Mesendoderm (in vitro differentiated cells): ENCODE results near the gene HASPIN.

ENCODE experiments used
- DNase-seq: peaks from one replicate; pipeline ENCODE4 v3.0.0; 2013
- H2AK5ac ChIP-seq: 2 replicates; pipeline ENCODE4 v1.6.1; 2013; ENCODE audit warnings: low read length, inconsistent platforms
- H2BK120ac ChIP-seq: 2 replicates; pipeline ENCODE4 v1.6.1; 2013; ENCODE audit warnings: low read depth, mild to moderate bottlenecking, low read length, moderate library complexity, mixed read lengths
- H2BK15ac ChIP-seq: replicated peaks from 2 replicates; pipeline ENCODE4 v1.6.1; 2013; ENCODE audit warnings: low read depth, mild to moderate bottlenecking, moderate library complexity
- H2BK5ac ChIP-seq: 2 replicates; pipeline ENCODE4 v1.6.1; 2013; ENCODE audit warnings: low read length, inconsistent platforms
- H3K18ac ChIP-seq: 2 replicates; pipeline ENCODE4 v1.6.1; 2013; ENCODE audit warnings: mild to moderate bottlenecking, low read length, mixed read lengths
- H3K23ac ChIP-seq: one replicate; pipeline ENCODE4 v1.6.1; 2013; ENCODE audit warnings: low read length
- H3K27ac ChIP-seq: 2 replicates; pipeline ENCODE4 v1.5.1; 2013; ENCODE audit warnings: low read depth, mild to moderate bottlenecking, inconsistent platforms, low read length, moderate library complexity
- H3K27me3 ChIP-seq: 2 replicates; pipeline ENCODE4 v1.6.1; 2013; ENCODE audit warnings: low read length, control low read depth, mild to moderate bottlenecking, inconsistent platforms; ENCODE audit not compliant: insufficient read depth, poor library complexity
- H3K36me3 ChIP-seq: 2 replicates; pipeline ENCODE4 v1.6.1; 2013; ENCODE audit warnings: low read length, inconsistent platforms; ENCODE audit not compliant: control insufficient read depth, insufficient read depth
- H3K4ac ChIP-seq: one replicate; pipeline ENCODE4 v1.6.1; 2013; ENCODE audit warnings: low read depth, mild to moderate bottlenecking, low read length, moderate library complexity
- H3K4me1 ChIP-seq: 2 replicates; pipeline ENCODE4 v1.6.1; 2013; ENCODE audit warnings: low read depth, low read length, inconsistent platforms; ENCODE audit not compliant: control insufficient read depth
- H3K4me2 ChIP-seq: 2 replicates; pipeline ENCODE4 v1.6.1; 2013; ENCODE audit warnings: low read length
- H3K4me3 ChIP-seq: 2 replicates; pipeline ENCODE4 v1.5.1; 2013; ENCODE audit warnings: mild to moderate bottlenecking, low read length
- H3K56ac ChIP-seq: one replicate; pipeline ENCODE4 v1.6.1; 2013; ENCODE audit warnings: low read length
- H3K79me1 ChIP-seq: 2 replicates; pipeline ENCODE4 v1.6.1; 2013; ENCODE audit warnings: low read length, inconsistent platforms
- H3K79me2 ChIP-seq: 2 replicates; pipeline ENCODE4 v1.6.1; 2013; ENCODE audit warnings: mild to moderate bottlenecking, low read length; ENCODE audit not compliant: control insufficient read depth, insufficient read depth
- H3K9ac ChIP-seq: 2 replicates; pipeline ENCODE4 v1.6.1; 2013; ENCODE audit warnings: low read length, inconsistent platforms
- H4K5ac ChIP-seq: one replicate; pipeline ENCODE4 v1.6.1; 2013; ENCODE audit warnings: low read length
- H4K8ac ChIP-seq: one replicate; pipeline ENCODE4 v1.6.1; 2013; ENCODE audit warnings: low read depth, mild to moderate bottlenecking, control low read depth, low read length, moderate library complexity
- WGBS: extraction: QIAGEN DNeasy Blood & Tissue Kit; methylation state at CpG from one replicate; pipeline ENCODE4 v1.1.7; 2013; ENCODE audit warnings: low lambda C conversion rate, missing lambda C conversion rate; ENCODE audit not compliant: insufficient coverage; ENCODE audit errors: extremely low coverage; 5-methylcytosine and 5-hydroxymethylcytosine counted together

Gene HASPIN

DNA sequence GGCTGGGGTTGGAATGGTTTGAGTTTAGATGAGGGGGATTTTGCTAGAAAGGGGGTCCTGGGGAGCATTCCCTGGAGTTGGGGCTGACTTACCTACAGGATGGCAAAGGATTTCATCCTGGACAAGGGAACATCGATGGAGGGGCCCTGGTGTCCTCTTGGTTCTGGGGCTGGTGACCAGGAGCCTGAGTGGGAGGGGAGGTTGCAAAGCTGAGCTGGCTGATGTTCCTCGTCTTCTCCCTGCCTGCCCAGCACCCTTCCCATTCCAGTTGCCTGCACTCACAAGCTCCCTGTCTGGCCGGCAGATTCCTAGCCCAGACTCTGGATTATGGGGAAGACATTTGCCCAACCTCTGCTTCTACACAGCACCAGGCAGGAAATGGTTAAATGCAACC is 40.1 kb downstream of the HASPIN start:
- Histone ChIP-seq H2BK120ac (no peak overlapping the region), H3K27me3 (no peaks in the 10 kb centered on the region), H2AK5ac (no peak overlapping the region), H3K79me1 (no peaks in the 10 kb centered on the region), H3K27ac (no peak overlapping the region), H4K5ac (no peak overlapping the region), H3K4ac (no peak overlapping the region), H3K4me1 (no peaks in the 10 kb centered on the region), H2BK15ac (no peak overlapping the region), H3K9ac (no peak overlapping the region), H3K36me3 (no peaks in the 10 kb centered on the region), H3K23ac (no peak overlapping the region), H3K4me2 (no peak overlapping the region), H3K4me3 (no peak overlapping the region), H4K8ac (no peak overlapping the region), H3K79me2 (no peaks in the 10 kb centered on the region), H3K18ac (no peak overlapping the region), H2BK5ac (no peak overlapping the region), H3K56ac (no peak overlapping the region)
- DNase-seq, result no peak
- no CpG with 5 or more reads among the region's 3 CpGs for WGBS

DNA sequence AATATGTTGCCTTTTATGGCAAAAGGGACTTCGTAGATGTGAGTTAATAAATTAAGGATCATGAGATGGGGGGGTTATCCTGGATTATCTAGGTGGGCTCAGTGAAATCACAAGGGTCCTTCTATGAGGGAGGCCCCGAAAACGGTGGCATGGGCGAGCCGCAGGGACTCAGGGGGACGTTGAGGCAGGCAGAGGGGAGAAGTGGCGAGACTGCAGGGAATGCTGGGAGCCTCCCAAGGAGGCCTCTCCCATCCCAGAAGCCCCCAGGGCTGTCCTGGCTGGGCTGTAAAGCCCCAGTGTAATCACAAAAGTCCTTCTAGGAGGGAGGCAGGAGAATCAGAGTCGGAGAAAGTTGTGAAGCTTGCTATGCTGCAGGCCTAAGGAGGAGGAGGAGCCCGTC is 42.3 kb downstream of the HASPIN start:
- H3K4me1 ChIP-seq, result no peaks in the 10 kb centered on the region
- H3K36me3 ChIP-seq, result no peaks in the 10 kb centered on the region
- H3K79me2 ChIP-seq, result no peaks in the 10 kb centered on the region
- no peak overlapping the region for H3K9ac ChIP-seq
- no peak overlapping the region for H3K18ac ChIP-seq
- H3K56ac ChIP-seq, result no peak overlapping the region
- no peak for DNase-seq
- no peak overlapping the region for H3K23ac ChIP-seq
- H3K79me1 ChIP-seq, result no peaks in the 10 kb centered on the region
- no CpG with 5 or more reads among the region's 9 CpGs for WGBS
- H2BK120ac ChIP-seq, result no peak overlapping the region
- no peak overlapping the region for H3K4me2 ChIP-seq
- H4K5ac ChIP-seq, result no peak overlapping the region
- no peak overlapping the region for H2BK15ac ChIP-seq
- no peak overlapping the region for H4K8ac ChIP-seq
- H3K27me3 ChIP-seq, result no peaks in the 10 kb centered on the region
- H2AK5ac ChIP-seq, result no peak overlapping the region
- H3K4me3 ChIP-seq, result no peak overlapping the region
- no peak overlapping the region for H2BK5ac ChIP-seq
- H3K27ac ChIP-seq, result no peak overlapping the region
- H3K4ac ChIP-seq, result no peak overlapping the region

DNA sequence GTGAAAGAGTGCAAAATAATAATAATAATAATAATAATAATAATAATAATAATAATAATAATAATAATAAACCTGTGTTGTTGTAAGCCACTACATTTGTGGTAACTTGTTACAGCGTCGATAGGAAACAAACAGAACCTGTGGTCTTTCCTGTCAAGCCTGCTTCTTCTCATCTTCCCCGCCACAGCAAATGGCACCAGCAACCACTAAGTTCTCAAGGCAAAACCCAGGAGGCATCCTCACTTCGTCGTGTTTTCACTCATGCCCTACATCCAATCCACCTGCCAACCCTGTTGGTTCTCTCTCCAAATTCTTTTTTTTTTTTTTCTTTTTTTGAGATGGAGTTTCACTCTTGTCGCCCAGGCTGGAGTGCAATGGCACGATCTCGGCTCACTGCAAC is 43.1 kb downstream of the HASPIN start:
- no CpG with 5 or more reads among the region's 8 CpGs for WGBS
- Histone ChIP-seq H3K56ac (no peak overlapping the region), H2AK5ac (no peak overlapping the region), H3K79me2 (no peaks in the 10 kb centered on the region), H3K23ac (no peak overlapping the region), H3K27me3 (no peaks in the 10 kb centered on the region), H2BK120ac (no peak overlapping the region), H3K4me2 (no peak overlapping the region), H3K18ac (no peak overlapping the region), H3K4me3 (no peak overlapping the region), H3K9ac (no peak overlapping the region), H3K4ac (no peak overlapping the region), H3K4me1 (no peaks in the 10 kb centered on the region), H3K79me1 (no peaks in the 10 kb centered on the region), H2BK5ac (no peak overlapping the region), H2BK15ac (no peak overlapping the region), H4K8ac (no peak overlapping the region), H3K36me3 (no peaks in the 10 kb centered on the region), H3K27ac (no peak overlapping the region), H4K5ac (no peak overlapping the region)
- no peak for DNase-seq

DNA sequence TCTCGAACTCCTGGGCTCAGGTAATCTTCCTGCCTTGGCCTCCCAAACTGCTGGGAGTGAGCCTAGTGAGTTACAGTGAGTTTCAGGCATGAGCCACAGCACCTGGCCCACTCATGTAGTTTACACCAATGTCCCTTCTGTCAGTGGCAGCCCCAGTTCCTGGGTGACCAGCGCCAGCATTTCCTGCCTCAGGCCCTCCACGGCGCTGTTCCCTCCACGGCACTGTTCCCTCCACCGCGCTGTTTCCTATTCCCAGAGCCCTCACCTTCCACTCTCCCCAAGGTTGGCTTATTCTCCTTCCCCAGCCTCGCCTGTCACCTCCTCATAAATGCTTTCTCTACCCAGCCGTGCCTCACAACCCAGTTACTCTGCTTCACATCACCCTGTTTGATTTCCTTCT is 44.6 kb downstream of the HASPIN start:
- Histone ChIP-seq H3K27ac (no peak overlapping the region), H3K4me1 (no peaks in the 10 kb centered on the region), H3K79me2 (no peaks in the 10 kb centered on the region), H2BK120ac (no peak overlapping the region), H3K79me1 (no peaks in the 10 kb centered on the region), H3K18ac (no peak overlapping the region), H3K56ac (no peak overlapping the region), H3K36me3 (no peaks in the 10 kb centered on the region), H3K9ac (no peak overlapping the region), H3K4me2 (no peak overlapping the region), H2AK5ac (no peak overlapping the region), H4K8ac (no peak overlapping the region), H3K4me3 (no peak overlapping the region), H3K23ac (no peak overlapping the region), H2BK5ac (no peak overlapping the region), H4K5ac (no peak overlapping the region), H3K4ac (no peak overlapping the region), H3K27me3 (no peaks in the 10 kb centered on the region), H2BK15ac (no peak overlapping the region)
- no CpG with 5 or more reads among the region's 9 CpGs for WGBS
- no peak for DNase-seq

DNA sequence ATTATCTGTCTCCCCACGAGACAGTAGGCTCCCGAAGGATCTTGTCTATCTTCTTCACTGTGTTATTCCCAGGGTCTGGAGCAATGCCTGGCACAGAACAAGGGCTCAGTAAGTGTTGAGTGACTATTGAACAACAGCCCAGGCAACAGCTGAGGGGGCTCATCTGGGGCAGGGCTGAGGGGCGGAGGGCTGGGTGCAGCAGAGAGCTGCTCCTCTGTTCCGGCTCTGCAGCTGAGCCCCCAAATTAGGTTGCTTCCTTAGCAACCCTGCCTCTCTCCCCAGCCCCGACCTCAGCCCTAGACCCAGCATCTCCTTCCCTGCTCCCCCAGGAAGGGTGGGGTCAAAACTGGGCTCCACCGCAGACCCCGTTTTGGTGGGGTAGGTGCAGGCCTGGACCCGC is 45.1 kb downstream of the HASPIN start:
- H3K56ac ChIP-seq, result no peak overlapping the region
- no peaks in the 10 kb centered on the region for H3K4me1 ChIP-seq
- no peak overlapping the region for H3K4me3 ChIP-seq
- H3K4ac ChIP-seq, result no peak overlapping the region
- H3K36me3 ChIP-seq, result no peaks in the 10 kb centered on the region
- no peak overlapping the region for H4K5ac ChIP-seq
- no peaks in the 10 kb centered on the region for H3K27me3 ChIP-seq
- H3K9ac ChIP-seq, result no peak overlapping the region
- H3K79me2 ChIP-seq, result no peaks in the 10 kb centered on the region
- H2BK120ac ChIP-seq, result no peak overlapping the region
- no peak overlapping the region for H2AK5ac ChIP-seq
- no peak overlapping the region for H3K27ac ChIP-seq
- H3K23ac ChIP-seq, result no peak overlapping the region
- H2BK5ac ChIP-seq, result no peak overlapping the region
- H3K4me2 ChIP-seq, result no peak overlapping the region
- H3K18ac ChIP-seq, result no peak overlapping the region
- no peak overlapping the region for H2BK15ac ChIP-seq
- no peak overlapping the region for H4K8ac ChIP-seq
- DNase-seq, result no peak
- H3K79me1 ChIP-seq, result no peaks in the 10 kb centered on the region
- no CpG with 5 or more reads among the region's 8 CpGs for WGBS

DNA sequence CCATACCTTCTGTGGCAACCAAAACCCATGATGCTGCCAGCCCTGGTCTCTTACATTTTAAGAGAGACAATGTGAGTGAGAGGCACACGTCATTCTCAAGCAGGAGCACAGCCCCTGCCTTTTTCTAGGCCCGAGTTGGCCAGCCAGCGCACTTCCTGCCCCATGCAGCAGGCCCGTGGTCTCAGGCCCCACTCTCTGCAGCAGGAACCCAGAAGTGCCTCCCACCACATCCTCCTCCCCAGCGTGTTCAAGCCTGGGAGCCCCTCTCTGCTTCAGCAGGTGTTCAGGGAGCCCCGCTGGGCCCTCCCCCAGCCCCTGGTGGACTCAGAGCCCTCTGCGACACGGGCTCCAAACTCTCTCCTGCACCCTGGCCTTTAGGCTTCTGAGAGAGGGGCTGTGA is 46.8 kb downstream of the HASPIN start:
- Histone ChIP-seq H3K27me3 (no peaks in the 10 kb centered on the region), H3K79me1 (no peaks in the 10 kb centered on the region), H3K4ac (no peak overlapping the region), H3K27ac (no peak overlapping the region), H3K56ac (no peak overlapping the region), H3K4me2 (no peak overlapping the region), H3K18ac (no peak overlapping the region), H2BK5ac (no peak overlapping the region), H3K79me2 (no peaks in the 10 kb centered on the region), H4K8ac (no peak overlapping the region), H2AK5ac (no peak overlapping the region), H3K4me3 (no peak overlapping the region), H2BK120ac (no peak overlapping the region), H4K5ac (no peak overlapping the region), H3K36me3 (no peaks in the 10 kb centered on the region), H3K9ac (no peak overlapping the region), H3K23ac (no peak overlapping the region), H3K4me1 (no peaks in the 10 kb centered on the region), H2BK15ac (no peak overlapping the region)
- DNase-seq, result no peak
- no CpG with 5 or more reads among the region's 8 CpGs for WGBS
